Spleen (tissue), 7 donors: Measurements from ENCODE around the gene GABRB1.

Experiments used
- POLR2A ChIP-seq, 3 donors: fragments of 450-650 bp; IDR thresholded peaks; one replicate each; pipeline ENCODE4 v1.5.1; 2017; ENCODE audit warnings: antibody characterized with exemption in 3 of 3, mild to moderate bottlenecking in 1 of 3
- POLR2AphosphoS5 ChIP-seq, 3 donors: sonication (generic); formaldehyde crosslinking; IDR thresholded peaks; one replicate each; pipeline ENCODE4 v1.5.1; 2017; ENCODE audit warnings: antibody characterized with exemption in 3 of 3
- TF ChIP-seq, protein P1 (sequence below), 11 experiments: fragments of 200-600 bp in 7 of 11; fragments of 450-650 bp in 4 of 11; sonication (generic) in 4 of 11; IDR thresholded peaks in 8 of 11; conservative IDR thresholded peaks in 3 of 11; 1 replicate in 7 of 11; 2 replicates in 4 of 11; pipeline versions ENCODE4 v1.4.0 to v1.8.0; 2016 to 2021; ENCODE audit warnings: antibody characterized with exemption in 11 of 11, inconsistent platforms in 4 of 11, mild to moderate bottlenecking in 1 of 11
- donor health status: DM: no; HTN: no; CAD: no; lungs with moderate emphysema.
- donor health status: DM: no; HTN: no; CAD: no.
- donor health status: DM: no; HTN: no; CAD: no.

DNA sequence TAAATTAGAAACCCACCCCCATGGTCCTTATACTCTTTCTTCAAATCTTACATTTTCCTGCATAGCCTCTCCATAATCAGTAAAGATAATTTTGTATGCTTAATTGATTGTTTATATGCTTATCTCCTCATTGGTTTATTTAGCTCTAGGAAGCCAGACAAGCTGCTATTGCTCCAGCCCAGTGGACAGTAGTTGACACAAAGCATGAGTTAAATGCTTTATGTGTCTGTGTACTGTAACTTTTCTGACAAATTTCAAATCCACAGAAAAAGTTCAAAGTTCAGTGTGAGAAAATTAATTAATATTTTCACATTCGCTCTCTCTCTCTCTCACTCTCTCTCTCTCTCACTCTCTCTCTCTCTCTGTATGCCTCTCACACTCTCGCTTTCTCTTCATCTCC, 181.7 kb downstream of the GABRB1 start:
- TF ChIP-seq, protein P1, sequence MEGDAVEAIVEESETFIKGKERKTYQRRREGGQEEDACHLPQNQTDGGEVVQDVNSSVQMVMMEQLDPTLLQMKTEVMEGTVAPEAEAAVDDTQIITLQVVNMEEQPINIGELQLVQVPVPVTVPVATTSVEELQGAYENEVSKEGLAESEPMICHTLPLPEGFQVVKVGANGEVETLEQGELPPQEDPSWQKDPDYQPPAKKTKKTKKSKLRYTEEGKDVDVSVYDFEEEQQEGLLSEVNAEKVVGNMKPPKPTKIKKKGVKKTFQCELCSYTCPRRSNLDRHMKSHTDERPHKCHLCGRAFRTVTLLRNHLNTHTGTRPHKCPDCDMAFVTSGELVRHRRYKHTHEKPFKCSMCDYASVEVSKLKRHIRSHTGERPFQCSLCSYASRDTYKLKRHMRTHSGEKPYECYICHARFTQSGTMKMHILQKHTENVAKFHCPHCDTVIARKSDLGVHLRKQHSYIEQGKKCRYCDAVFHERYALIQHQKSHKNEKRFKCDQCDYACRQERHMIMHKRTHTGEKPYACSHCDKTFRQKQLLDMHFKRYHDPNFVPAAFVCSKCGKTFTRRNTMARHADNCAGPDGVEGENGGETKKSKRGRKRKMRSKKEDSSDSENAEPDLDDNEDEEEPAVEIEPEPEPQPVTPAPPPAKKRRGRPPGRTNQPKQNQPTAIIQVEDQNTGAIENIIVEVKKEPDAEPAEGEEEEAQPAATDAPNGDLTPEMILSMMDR (IDR thresholded peaks at IDR 0.05 in 8 of 11, conservative IDR thresholded peaks at IDR 0.05 in 3 of 11), result no peak
- TF ChIP-seq POLR2A (IDR thresholded peaks at IDR 0.05) (no peak), POLR2AphosphoS5 (IDR thresholded peaks at IDR 0.05) (no peak)
